Lung (tissue), 12 donors: Measurements from ENCODE around the gene COL6A6. TPM values are rescaled to one million over a fixed set of nuclear protein-coding genes. Genes with fewer than 3 reads are reported as not detected.

Experiments
- ATAC-seq: fragments of 200-7000 bp; cut with Tn5 transposase; one replicate; pipeline ENCODE4 v1.9.1; 2020; ENCODE audit warnings: moderate number of reproducible peaks; ENCODE audit not compliant: insufficient read depth, low FRiP score
- DNase-seq, 3 donors: peaks; one replicate each; pipeline ENCODE4 v3.0.0-alpha.2; 2013 to 2017
- H3K27ac ChIP-seq, 2 donors: one replicate each; pipeline ENCODE4 v1.5.1; 2013; ENCODE audit warnings: mild to moderate bottlenecking in 2 of 2, moderate library complexity in 2 of 2, control low read depth in 1 of 2, inconsistent platforms in 1 of 2, low read depth in 1 of 2, low read length in 1 of 2
- H3K27me3 ChIP-seq, 3 donors: one replicate each; pipeline ENCODE4 v1.5.1; 2013; ENCODE audit warnings: low read length in 2 of 3; ENCODE audit not compliant: control insufficient read depth in 3 of 3, insufficient read depth in 3 of 3
- H3K36me3 ChIP-seq, 4 donors: one replicate each; pipeline ENCODE4 v1.5.1; 2013; ENCODE audit warnings: low read length in 4 of 4, mild to moderate bottlenecking in 1 of 4, moderate library complexity in 1 of 4; ENCODE audit not compliant: control insufficient read depth in 4 of 4, insufficient read depth in 4 of 4
- H3K4me1 ChIP-seq, 5 donors: one replicate each; pipeline ENCODE4 v1.5.1; 2013; ENCODE audit warnings: low read length in 5 of 5, mild to moderate bottlenecking in 2 of 5, moderate library complexity in 1 of 5; ENCODE audit not compliant: control insufficient read depth in 5 of 5, insufficient read depth in 5 of 5
- H3K4me3 ChIP-seq: one replicate; pipeline ENCODE4 v1.5.1; 2013; ENCODE audit warnings: mild to moderate bottlenecking, control low read depth, moderate library complexity
- H3K9ac ChIP-seq, 2 donors: one replicate each; pipeline ENCODE4 v1.5.1; 2013; ENCODE audit warnings: low read length in 2 of 2, control low read depth in 1 of 2; ENCODE audit not compliant: insufficient read depth in 1 of 2
- H3K9me3 ChIP-seq, 4 donors: one replicate each; pipeline ENCODE4 v1.5.1; 2013; ENCODE audit warnings: low read length in 3 of 4, mild to moderate bottlenecking in 1 of 4, moderate library complexity in 1 of 4; ENCODE audit not compliant: control insufficient read depth in 4 of 4, insufficient read depth in 3 of 4
- CTCF ChIP-seq: IDR thresholded peaks from 2 replicates; pipeline ENCODE4 v1.5.1; 2012; ENCODE audit warnings: mild to moderate bottlenecking; ENCODE audit errors: control extremely low read depth, extremely low read depth
- WGBS, 2 donors: extraction: QIAGEN DNeasy Blood & Tissue Kit; methylation state at CpG; one replicate each; pipeline ENCODE4 v1.1.7; 2013; 5-methylcytosine and 5-hydroxymethylcytosine counted together
- polyA plus RNA-seq, 2 donors: library from polyadenylated mRNA; stranded (reverse); fragments of 200-250 nt; gene quantifications; one replicate each; pipeline ENCODE4 v1.2.1, GENCODE V29; 2013
- total RNA-seq, 2 donors: library from RNA; depleted of rRNA in 1 of 2; stranded (reverse); fragments of >200 nt in 1 of 2; gene quantifications; one replicate each; pipeline ENCODE4 v1.2.1, GENCODE V29; 2014 to 2021
- donor health status: control.
- donor health status: control.
- donor health status: Bipolar disorder and iron deficiency.
- donor health status: healthy.
- donor health status: DM: yes; HTN: yes; CAD: no.

Gene COL6A6
- total and polyA plus RNA-seq, 4 donors: 0.32 to 42.8 (median 3.8) TPM

- Histone ChIP-seq H3K27ac (no peak overlapping the region), H3K27me3 (no peaks in the 10 kb centered on the region), H3K4me1 (peaks cover 0 to 16% (median 8%) of the 10 kb centered on the region in 5 donors), H3K36me3 (peaks cover 0 to 3% (median 0%) of the 10 kb centered on the region in 4 donors), H3K4me3 (no peak overlapping the region), H3K9me3 (no peaks in the 10 kb centered on the region), H3K9ac (no peak overlapping the region)
- no peak for TF ChIP-seq CTCF
- DNase-seq (no peak), ATAC-seq (no peak)
- 58 to 75% methylated on average over 2 of the region's 2 CpGs for whole genome bisulfite sequencing, 2 donors
Measured at GRCh38 chr3:130533247-130533646, 16.3 kb downstream of the COL6A6 start.

- Histone ChIP-seq H3K27me3 (no peaks in the 10 kb centered on the region), H3K9me3 (no peaks in the 10 kb centered on the region), H3K4me3 (no peak overlapping the region), H3K9ac (no peak overlapping the region), H3K4me1 (peaks cover 0 to 23% (median 8%) of the 10 kb centered on the region in 5 donors), H3K36me3 (no peaks in the 10 kb centered on the region), H3K27ac (no peak overlapping the region)
- ATAC-seq (no peak), DNase-seq (peak in 2 of 3 donors; percentile 75 to 81)
- WGBS, 2 donors: 46 to 79% methylated on average over 1 of the region's 1 CpG
- no peak for TF ChIP-seq CTCF
Measured at GRCh38 chr3:130537673-130538304, 20.8 kb downstream of the COL6A6 start.

- peak; percentile 43 to 60 (median 46) for DNase-seq
- Histone ChIP-seq H3K27ac (no peak overlapping the region), H3K9ac (no peak overlapping the region), H3K9me3 (no peaks in the 10 kb centered on the region), H3K4me3 (no peak overlapping the region), H3K27me3 (no peaks in the 10 kb centered on the region), H3K4me1 (peaks cover 0 to 23% (median 8%) of the 10 kb centered on the region in 5 donors), H3K36me3 (no peaks in the 10 kb centered on the region)
- TF ChIP-seq CTCF: peak; percentile 30
- WGBS, 2 donors: 71 to 75% methylated on average over 6 of the region's 6 CpGs
- no peak for ATAC-seq
Measured at GRCh38 chr3:130539005-130539404, 22.0 kb downstream of the COL6A6 start.

GRCh38 chr3:130543322-130543721, 26.3 kb downstream of the COL6A6 start:
- DNase-seq (no peak), ATAC-seq (no peak)
- Histone ChIP-seq H3K9ac (no peak overlapping the region), H3K27ac (no peak overlapping the region), H3K4me1 (peaks cover 0 to 6% (median 0%) of the 10 kb centered on the region in 5 donors), H3K9me3 (peaks cover 0 to 4% (median 0%) of the 10 kb centered on the region in 4 donors), H3K36me3 (peaks cover 0 to 2% (median 0%) of the 10 kb centered on the region in 4 donors), H3K4me3 (no peak overlapping the region), H3K27me3 (no peaks in the 10 kb centered on the region)
- 41 to 61% methylated on average over 3 of the region's 3 CpGs for WGBS, 2 donors
- no peak for TF ChIP-seq CTCF
